ENCODE measurements around the gene BEX4. TPM values are rescaled to one million over a fixed set of nuclear protein-coding genes. Genes with fewer than 3 reads are reported as not detected.

Gene BEX4
- total RNA-seq, 1 donor from 2014 or later, result 106 TPM

- Mint-ChIP-seq H3K9me3 (no peaks in the 10 kb centered on the region), H3K36me3 (no peaks in the 10 kb centered on the region), H3K4me1 (peaks cover 3% of the 10 kb centered on the region), H3K4me3 (peak overlapping the region; percentile 20), H3K27me3 (ENCODE audit: insufficient read depth, low read depth) (no peaks in the 10 kb centered on the region), H3K27ac (no peak overlapping the region)
- Histone ChIP-seq H2AFZ (replicated peaks) (peak overlapping the region; percentile 76), H3K9ac (no peak overlapping the region), H3K4me1 (no peaks in the 10 kb centered on the region), H3K27ac (no peak overlapping the region), H3K79me2 (ENCODE audit: low read depth) (no peaks in the 10 kb centered on the region), H3K9me3 (ENCODE audit: low read depth) (no peaks in the 10 kb centered on the region), H3K4me2 (peak overlapping the region; percentile 63), H3F3A (ENCODE audit: low read depth) (no peaks in the 10 kb centered on the region), H3K4me3 (peak overlapping the region; percentile 39), H4K20me1 (ENCODE audit: low read depth) (no peaks in the 10 kb centered on the region), H3K36me3 (no peaks in the 10 kb centered on the region), H3K27me3 (peaks cover 4% of the 10 kb centered on the region)
- peak; percentile 38 for DNase-seq (ENCODE audit: low spot score)
- TF ChIP-seq EZH2 (IDR thresholded peaks at IDR 0.05) (no peak), EZH2phosphoT487 (IDR thresholded peaks at IDR 0.05) (no peak)
- TF ChIP-seq, protein P1, sequence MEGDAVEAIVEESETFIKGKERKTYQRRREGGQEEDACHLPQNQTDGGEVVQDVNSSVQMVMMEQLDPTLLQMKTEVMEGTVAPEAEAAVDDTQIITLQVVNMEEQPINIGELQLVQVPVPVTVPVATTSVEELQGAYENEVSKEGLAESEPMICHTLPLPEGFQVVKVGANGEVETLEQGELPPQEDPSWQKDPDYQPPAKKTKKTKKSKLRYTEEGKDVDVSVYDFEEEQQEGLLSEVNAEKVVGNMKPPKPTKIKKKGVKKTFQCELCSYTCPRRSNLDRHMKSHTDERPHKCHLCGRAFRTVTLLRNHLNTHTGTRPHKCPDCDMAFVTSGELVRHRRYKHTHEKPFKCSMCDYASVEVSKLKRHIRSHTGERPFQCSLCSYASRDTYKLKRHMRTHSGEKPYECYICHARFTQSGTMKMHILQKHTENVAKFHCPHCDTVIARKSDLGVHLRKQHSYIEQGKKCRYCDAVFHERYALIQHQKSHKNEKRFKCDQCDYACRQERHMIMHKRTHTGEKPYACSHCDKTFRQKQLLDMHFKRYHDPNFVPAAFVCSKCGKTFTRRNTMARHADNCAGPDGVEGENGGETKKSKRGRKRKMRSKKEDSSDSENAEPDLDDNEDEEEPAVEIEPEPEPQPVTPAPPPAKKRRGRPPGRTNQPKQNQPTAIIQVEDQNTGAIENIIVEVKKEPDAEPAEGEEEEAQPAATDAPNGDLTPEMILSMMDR (IDR thresholded peaks at IDR 0.05), result peak; percentile 80
These were observed 38.8 kb upstream of the BEX4 start for GRCh38 chrX:103175944-103176753.

DNA sequence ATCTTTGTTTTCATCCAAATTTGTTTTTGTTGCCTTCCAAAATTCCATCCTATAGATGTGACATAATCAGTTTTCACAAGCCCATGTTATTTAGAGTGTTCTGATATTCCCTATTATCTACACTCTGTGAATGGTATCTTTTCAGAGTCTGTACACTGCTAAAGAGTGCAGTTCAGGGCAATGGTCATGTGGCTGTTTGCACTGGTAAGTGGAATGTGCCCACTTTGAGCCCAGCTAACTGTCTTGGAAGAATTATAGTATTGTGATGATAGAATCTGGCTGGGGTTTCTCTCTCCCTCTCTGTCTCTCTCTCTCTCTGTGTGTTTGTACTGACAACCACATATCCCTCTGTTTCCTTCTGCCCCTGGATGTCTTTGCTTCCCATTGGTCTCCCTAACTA is 37.4 kb upstream of the BEX4 start:
- H3K27me3 Mint-ChIP-seq (ENCODE audit: insufficient read depth, low read depth), result no peaks in the 10 kb centered on the region
- Histone ChIP-seq H4K20me1 (ENCODE audit: low read depth) (no peaks in the 10 kb centered on the region), H3K9me3 (ENCODE audit: low read depth) (no peaks in the 10 kb centered on the region), H2AFZ (replicated peaks) (no peak overlapping the region), H3K4me3 (no peak overlapping the region), H3K27ac (no peak overlapping the region), H3K4me1 (no peaks in the 10 kb centered on the region), H3F3A (ENCODE audit: low read depth) (no peaks in the 10 kb centered on the region), H3K27me3 (peaks cover 4% of the 10 kb centered on the region), H3K9ac (no peak overlapping the region), H3K4me2 (no peak overlapping the region), H3K36me3 (no peaks in the 10 kb centered on the region), H3K79me2 (ENCODE audit: low read depth) (no peaks in the 10 kb centered on the region)
- no peaks in the 10 kb centered on the region for H3K36me3 Mint-ChIP-seq
- no peak overlapping the region for H3K27ac Mint-ChIP-seq
- no peak for DNase-seq (ENCODE audit: low spot score)
- TF ChIP-seq, protein P1 (IDR thresholded peaks at IDR 0.05), result no peak
- TF ChIP-seq EZH2 (IDR thresholded peaks at IDR 0.05) (no peak), EZH2phosphoT487 (IDR thresholded peaks at IDR 0.05) (no peak)
- H3K4me3 Mint-ChIP-seq, result no peak overlapping the region
- H3K4me1 Mint-ChIP-seq, result peaks cover 3% of the 10 kb centered on the region
- H3K9me3 Mint-ChIP-seq, result no peaks in the 10 kb centered on the region

DNA sequence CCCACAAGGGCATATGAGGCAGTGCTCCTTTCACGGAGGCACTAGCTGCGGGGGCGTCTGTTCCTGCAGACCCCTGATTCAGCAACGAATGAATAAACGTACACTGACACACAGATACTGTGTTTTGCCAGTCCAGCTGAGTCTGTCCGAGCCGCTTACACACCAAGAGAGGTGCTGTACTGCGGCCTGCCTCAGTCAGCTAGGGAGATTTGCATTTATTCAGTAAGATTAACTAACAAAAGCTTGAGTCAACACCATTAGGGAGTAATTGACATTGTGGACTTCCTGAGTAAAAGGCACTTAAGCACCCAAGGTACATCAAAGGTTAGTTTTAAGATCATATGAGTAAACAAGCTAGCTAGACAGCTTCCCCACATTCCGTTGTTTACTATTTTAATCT is 31.0 kb upstream of the BEX4 start:
- Mint-ChIP-seq H3K36me3 (no peaks in the 10 kb centered on the region), H3K27me3 (ENCODE audit: insufficient read depth, low read depth) (no peaks in the 10 kb centered on the region), H3K4me3 (no peak overlapping the region), H3K4me1 (no peaks in the 10 kb centered on the region), H3K9me3 (no peaks in the 10 kb centered on the region), H3K27ac (no peak overlapping the region)
- Histone ChIP-seq H3K4me2 (no peak overlapping the region), H3K36me3 (no peaks in the 10 kb centered on the region), H3F3A (ENCODE audit: low read depth) (no peaks in the 10 kb centered on the region), H3K27ac (no peak overlapping the region), H2AFZ (replicated peaks) (no peak overlapping the region), H3K27me3 (peaks cover 17% of the 10 kb centered on the region), H3K79me2 (ENCODE audit: low read depth) (no peaks in the 10 kb centered on the region), H4K20me1 (ENCODE audit: low read depth) (no peaks in the 10 kb centered on the region), H3K9ac (no peak overlapping the region), H3K4me1 (no peaks in the 10 kb centered on the region), H3K4me3 (no peak overlapping the region), H3K9me3 (ENCODE audit: low read depth) (no peaks in the 10 kb centered on the region)
- TF ChIP-seq EZH2phosphoT487 (IDR thresholded peaks at IDR 0.05) (no peak), EZH2 (IDR thresholded peaks at IDR 0.05) (no peak)
- TF ChIP-seq, protein P1 (IDR thresholded peaks at IDR 0.05), result no peak
- no peak for DNase-seq (ENCODE audit: low spot score)

All from neural progenitor cell (in vitro differentiated cells).